Natural killer cell treated with Interleukin-12 subunit alpha and Interleukin-12 subunit beta and Interleukin-15 and Interleukin-18, amount 100 ng/mL, for 72 hours (primary cell): ENCODE measurements around the gene GPATCH1. TPM values are rescaled to one million over a fixed set of nuclear protein-coding genes. Genes with fewer than 3 reads are reported as not detected.
A peak's percentile ranks its signal among the peaks of the same experiment; 100 is the strongest.
"Not testable (repeated sequence)": the region's sequence is repeated elsewhere in the genome, so short reads cannot be mapped to it uniquely, and the experiment has no call there.

Source experiments
- ATAC-seq, 2 donors: fragments of 150-1000 bp; cut with Tn5 transposase in 1 of 2; sonication (Bioruptor Pico), chemical (Tn5 transposase) in 1 of 2; 2 replicates each; pipeline ENCODE4 v1.10.0; 2021
- DNase-seq: peaks from one replicate; pipeline ENCODE4 v3.0.0; 2022; ENCODE audit warnings: low spot score
- H3K27ac Mint-ChIP-seq, 2 donors: 1 replicate in 1 of 2; 2 replicates in 1 of 2; pipeline ENCODE4 v1.8.0; 2022; ENCODE audit warnings: mixed read lengths in 2 of 2, mild to moderate bottlenecking in 1 of 2, moderate library complexity in 1 of 2
- H3K27me3 Mint-ChIP-seq, 2 donors: 1 replicate in 1 of 2; 2 replicates in 1 of 2; pipeline ENCODE4 v1.8.0; 2022; ENCODE audit warnings: mixed read lengths in 2 of 2
- H3K36me3 Mint-ChIP-seq: one replicate; pipeline ENCODE4 v1.8.0; 2022; ENCODE audit warnings: mixed read lengths
- H3K4me1 Mint-ChIP-seq, 2 donors: 1 replicate in 1 of 2; 2 replicates in 1 of 2; pipeline ENCODE4 v1.8.0; 2022; ENCODE audit warnings: low read depth in 2 of 2, mixed read lengths in 2 of 2, mild to moderate bottlenecking in 1 of 2
- H3K4me3 Mint-ChIP-seq: one replicate; pipeline ENCODE4 v1.8.0; 2022; ENCODE audit warnings: mixed read lengths
- H3K9me3 Mint-ChIP-seq: 2 replicates; pipeline ENCODE4 v1.8.0; 2022; ENCODE audit warnings: mixed read lengths
- total RNA-seq, 2 donors: library from RNA; stranded (reverse); gene quantifications; one replicate each; pipeline ENCODE4 v1.2.3, GENCODE V29; 2022

The GPATCH1 gene
- total RNA-seq, 2 donors from 2014 or later = 12.6 to 16.0 TPM

DNA sequence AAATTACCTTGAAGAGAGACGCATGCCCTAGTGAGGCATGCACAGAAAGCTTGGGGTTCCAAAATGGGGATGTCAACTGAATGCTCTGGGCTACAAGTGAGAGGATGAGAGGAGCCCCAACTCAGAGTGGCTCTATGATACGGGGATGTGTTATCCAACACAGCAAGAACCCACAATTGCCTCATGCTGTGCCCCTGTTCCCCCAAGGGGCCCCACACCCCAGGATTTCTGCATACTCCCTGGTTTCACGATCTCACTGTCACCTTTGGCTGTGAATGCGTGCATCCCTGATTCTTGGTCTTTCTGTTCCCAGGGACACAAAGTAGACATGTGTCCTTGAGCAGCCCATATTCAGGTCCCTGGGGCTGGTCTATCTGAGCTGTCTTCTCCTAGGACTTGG lies 80.2 kb downstream of the GPATCH1 start:
- Mint-ChIP-seq H3K36me3 (no peaks in the 10 kb centered on the region), H3K4me1 (peaks cover 38 to 40% of the 10 kb centered on the region in 2 donors), H3K27ac (peak overlapping the region; percentile 85 to 89), H3K9me3 (no peaks in the 10 kb centered on the region), H3K27me3 (no peaks in the 10 kb centered on the region), H3K4me3 (no peak overlapping the region)
- ATAC-seq (no peak), DNase-seq (no peak)

GRCh38 chr19:33163481-33163880 lies 82.5 kb downstream of the GPATCH1 start:
- ATAC-seq (no peak), DNase-seq (no peak)
- no peaks in the 10 kb centered on the region for H3K27me3 Mint-ChIP-seq
- H3K36me3 Mint-ChIP-seq = peaks cover 5% of the 10 kb centered on the region
- no peak overlapping the region for H3K27ac Mint-ChIP-seq
- peaks cover 4% of the 10 kb centered on the region for H3K9me3 Mint-ChIP-seq
- H3K4me1 Mint-ChIP-seq = peaks cover 30 to 32% of the 10 kb centered on the region in 2 donors
- H3K4me3 Mint-ChIP-seq = no peak overlapping the region

- not testable (repeated sequence) for ATAC-seq, H3K36me3 Mint-ChIP-seq, H3K4me3 Mint-ChIP-seq, H3K27ac Mint-ChIP-seq, DNase-seq, H3K9me3 Mint-ChIP-seq, H3K27me3 Mint-ChIP-seq
- peaks cover 19 to 20% of the 10 kb centered on the region in 2 donors for H3K4me1 Mint-ChIP-seq
Measured at GRCh38 chr19:33166037-33166436, 85.1 kb downstream of the GPATCH1 start.

- H3K27ac Mint-ChIP-seq = no peak overlapping the region
- DNase-seq (no peak), ATAC-seq (no peak)
- H3K27me3 Mint-ChIP-seq = no peaks in the 10 kb centered on the region
- peaks cover 5% of the 10 kb centered on the region for H3K36me3 Mint-ChIP-seq
- peaks cover 14 to 18% of the 10 kb centered on the region in 2 donors for H3K4me1 Mint-ChIP-seq
- H3K9me3 Mint-ChIP-seq = peaks cover 4% of the 10 kb centered on the region
- no peak overlapping the region for H3K4me3 Mint-ChIP-seq
Measured at GRCh38 chr19:33167438-33167837, 86.5 kb downstream of the GPATCH1 start.

GRCh38 chr19:33168528-33168927 lies 87.5 kb downstream of the GPATCH1 start:
- Mint-ChIP-seq H3K27ac (no peak overlapping the region), H3K4me1 (peaks cover 17 to 21% of the 10 kb centered on the region in 2 donors), H3K9me3 (peaks cover 4% of the 10 kb centered on the region), H3K36me3 (peaks cover 5% of the 10 kb centered on the region), H3K4me3 (no peak overlapping the region), H3K27me3 (no peaks in the 10 kb centered on the region)
- ATAC-seq = no peak
- DNase-seq = no peak

GRCh38 chr19:33171222-33171795 lies 90.3 kb downstream of the GPATCH1 start:
- Mint-ChIP-seq H3K4me1 (peaks cover 25 to 26% of the 10 kb centered on the region in 2 donors), H3K27me3 (no peaks in the 10 kb centered on the region), H3K27ac (no peak overlapping the region), H3K36me3 (peaks cover 5% of the 10 kb centered on the region), H3K9me3 (peaks cover 4% of the 10 kb centered on the region), H3K4me3 (no peak overlapping the region)
- ATAC-seq = no peak
- DNase-seq = no peak

- ATAC-seq (no peak), DNase-seq (no peak)
- H3K27ac Mint-ChIP-seq = no peak overlapping the region
- no peaks in the 10 kb centered on the region for H3K27me3 Mint-ChIP-seq
- peaks cover 28 to 30% of the 10 kb centered on the region in 2 donors for H3K4me1 Mint-ChIP-seq
- peaks cover 5% of the 10 kb centered on the region for H3K36me3 Mint-ChIP-seq
- H3K4me3 Mint-ChIP-seq = no peak overlapping the region
- H3K9me3 Mint-ChIP-seq = peaks cover 4% of the 10 kb centered on the region
Measured at GRCh38 chr19:33171916-33172359, 91.0 kb downstream of the GPATCH1 start.

DNA sequence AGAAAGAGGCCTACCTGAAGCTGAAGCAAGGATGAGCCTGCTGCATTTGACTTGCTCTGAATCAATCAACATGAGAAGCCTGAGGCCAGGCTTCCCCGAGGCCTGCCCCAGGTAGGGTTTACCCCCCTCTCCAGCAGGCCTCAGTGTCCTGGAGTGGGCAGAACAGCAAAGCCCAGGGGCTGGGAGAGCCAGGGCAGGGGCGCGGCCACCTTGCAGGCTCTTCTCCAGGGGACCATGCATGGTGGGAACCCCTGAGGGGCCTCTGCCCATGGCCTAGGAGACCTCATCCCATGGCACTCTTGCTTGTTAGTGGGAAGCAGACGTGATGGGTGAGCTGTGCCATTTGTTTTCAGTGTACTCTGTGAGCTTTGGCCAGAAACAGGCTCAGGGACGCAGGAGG lies 93.2 kb downstream of the GPATCH1 start:
- peaks cover 37 to 42% of the 10 kb centered on the region in 2 donors for H3K4me1 Mint-ChIP-seq

GRCh38 chr19:33175156-33175782 lies 94.3 kb downstream of the GPATCH1 start:
- DNase-seq (no peak), ATAC-seq (no peak)
- H3K4me3 Mint-ChIP-seq = peak overlapping the region; percentile 81
- no peaks in the 10 kb centered on the region for H3K9me3 Mint-ChIP-seq
- H3K36me3 Mint-ChIP-seq = no peaks in the 10 kb centered on the region
- peaks cover 35 to 44% of the 10 kb centered on the region in 2 donors for H3K4me1 Mint-ChIP-seq
- H3K27ac Mint-ChIP-seq = peak overlapping the region; percentile 91 to 100
- no peaks in the 10 kb centered on the region for H3K27me3 Mint-ChIP-seq

More for the DNA sequence above, 93.2 kb downstream of the GPATCH1 start:
- Mint-ChIP-seq H3K9me3 (no peaks in the 10 kb centered on the region), H3K27me3 (no peaks in the 10 kb centered on the region), H3K27ac (no peak overlapping the region), H3K4me3 (no peak overlapping the region), H3K36me3 (no peaks in the 10 kb centered on the region)
- DNase-seq (no peak), ATAC-seq (no peak)

GRCh38 chr19:33175886-33176669 lies 95.1 kb downstream of the GPATCH1 start:
- no peak for ATAC-seq

GRCh38 chr19:33176670-33177416 lies 95.9 kb downstream of the GPATCH1 start:
- Mint-ChIP-seq H3K4me1 (peaks cover 35 to 44% of the 10 kb centered on the region in 2 donors), H3K9me3 (no peaks in the 10 kb centered on the region), H3K4me3 (peak overlapping the region; percentile 81), H3K27ac (peak overlapping the region; percentile 91 to 100), H3K36me3 (no peaks in the 10 kb centered on the region), H3K27me3 (no peaks in the 10 kb centered on the region)
- ATAC-seq (peak; percentile 95), DNase-seq (peak; percentile 99)

More at GRCh38 chr19:33175886-33176669, 95.1 kb downstream of the GPATCH1 start:
- peaks cover 35 to 44% of the 10 kb centered on the region in 2 donors for H3K4me1 Mint-ChIP-seq
- H3K27ac Mint-ChIP-seq = peak overlapping the region; percentile 91 to 100
- peak overlapping the region; percentile 81 for H3K4me3 Mint-ChIP-seq
- no peaks in the 10 kb centered on the region for H3K27me3 Mint-ChIP-seq
- H3K9me3 Mint-ChIP-seq = no peaks in the 10 kb centered on the region
- DNase-seq = no peak
- no peaks in the 10 kb centered on the region for H3K36me3 Mint-ChIP-seq

- peak overlapping the region; percentile 91 to 100 for H3K27ac Mint-ChIP-seq
- DNase-seq = no peak
- no peaks in the 10 kb centered on the region for H3K27me3 Mint-ChIP-seq
- H3K4me3 Mint-ChIP-seq = peak overlapping the region; percentile 81
- no peaks in the 10 kb centered on the region for H3K36me3 Mint-ChIP-seq
- H3K9me3 Mint-ChIP-seq = no peaks in the 10 kb centered on the region
- peaks cover 29 to 39% of the 10 kb centered on the region in 2 donors for H3K4me1 Mint-ChIP-seq
- ATAC-seq = no peak
Measured at GRCh38 chr19:33177417-33177979, 96.5 kb downstream of the GPATCH1 start.
